Dedifferentiated amniotic fluid mesenchymal stem cell (primary cell): Measurements from ENCODE around the gene UTP25.
A peak's percentile ranks its signal among the peaks of the same experiment; 100 is the strongest.
"Not testable (repeated sequence)": the region's sequence is repeated elsewhere in the genome, so short reads cannot be mapped to it uniquely, and the experiment has no call there.

ENCODE experiments used
- DNase-seq: peaks from one replicate; pipeline ENCODE4 v3.0.0-alpha.2; 2016; ENCODE audit errors: extremely low spot score

Gene UTP25

GRCh38 chr1:209827384-209828262 is at the start of gene UTP25:
UTP25 (plus strand) TSS chr1:209827972; CDS start chr1:209828064, 92 bp downstream.
- peak; percentile 97 for DNase-seq

- no peak for DNase-seq
These were observed 49.7 kb upstream of the UTP25 start for GRCh38 chr1:209778102-209778501.

- no peak for DNase-seq
These were observed 47.5 kb upstream of the UTP25 start for GRCh38 chr1:209780268-209780667.

- no peak for DNase-seq
These were observed 44.4 kb upstream of the UTP25 start for GRCh38 chr1:209783386-209783785.

GRCh38 chr1:209784265-209785169 is 43.3 kb upstream of the UTP25 start, which contains the start of gene C1orf74:
C1orf74 (minus strand) TSS chr1:209784559; CDS start chr1:209783634, 925 bp downstream.
- DNase-seq = peak; percentile 98

GRCh38 chr1:209785592-209785991 is 42.2 kb upstream of the UTP25 start:
- no peak for DNase-seq

GRCh38 chr1:209786146-209786545 is 41.6 kb upstream of the UTP25 start:
- no peak for DNase-seq

GRCh38 chr1:209787551-209787950 is 40.2 kb upstream of the UTP25 start:
- no peak for DNase-seq

- no peak for DNase-seq
These were observed 38.5 kb upstream of the UTP25 start for GRCh38 chr1:209789245-209789644.

GRCh38 chr1:209790286-209791193 is 37.2 kb upstream of the UTP25 start:
- no peak for DNase-seq

GRCh38 chr1:209791920-209792319 is 35.9 kb upstream of the UTP25 start:
- no peak for DNase-seq

GRCh38 chr1:209793711-209794110 is 34.1 kb upstream of the UTP25 start:
- not testable (repeated sequence) for DNase-seq

GRCh38 chr1:209797978-209798639 is 29.7 kb upstream of the UTP25 start:
- DNase-seq = peak; percentile 23

- DNase-seq = no peak
These were observed 26.6 kb upstream of the UTP25 start for GRCh38 chr1:209800984-209801834.

- DNase-seq = no peak
These were observed 25.5 kb upstream of the UTP25 start for GRCh38 chr1:209802117-209802779.

- no peak for DNase-seq
These were observed 25.0 kb upstream of the UTP25 start for GRCh38 chr1:209802780-209803152.

GRCh38 chr1:209803568-209803967 is 24.2 kb upstream of the UTP25 start:
- DNase-seq = no peak

GRCh38 chr1:209805341-209805781 is 22.4 kb upstream of the UTP25 start:
- no peak for DNase-seq
